Muscle layer of duodenum (tissue), 2 donors: ENCODE results near the gene ADCY7.

ENCODE experiments used
- H3K27ac ChIP-seq: one replicate; pipeline ENCODE4 v1.7.0; 2013; ENCODE audit warnings: mild to moderate bottlenecking, low read length
- H3K27me3 ChIP-seq: one replicate; pipeline ENCODE4 v1.7.0; 2013; ENCODE audit warnings: low read depth, mild to moderate bottlenecking, control low read depth, low read length
- H3K36me3 ChIP-seq, 2 donors: one replicate each; pipeline ENCODE4 v1.7.0; 2013; ENCODE audit warnings: low read length in 2 of 2, control low read depth in 1 of 2, mild to moderate bottlenecking in 1 of 2; ENCODE audit not compliant: insufficient read depth in 2 of 2, control insufficient read depth in 1 of 2
- H3K4me1 ChIP-seq, 2 donors: one replicate each; pipeline ENCODE4 v1.7.0; 2013; ENCODE audit warnings: low read length in 2 of 2, mild to moderate bottlenecking in 2 of 2, control low read depth in 1 of 2, moderate library complexity in 1 of 2; ENCODE audit not compliant: insufficient read depth in 2 of 2, control insufficient read depth in 1 of 2
- H3K4me3 ChIP-seq, 2 donors: one replicate each; pipeline ENCODE4 v1.7.0; 2013; ENCODE audit warnings: low read length in 2 of 2, low read depth in 1 of 2, mild to moderate bottlenecking in 1 of 2
- H3K9me3 ChIP-seq, 2 donors: one replicate each; pipeline ENCODE4 v1.7.0; 2013; ENCODE audit warnings: low read length in 2 of 2, control low read depth in 1 of 2, mild to moderate bottlenecking in 1 of 2; ENCODE audit not compliant: control insufficient read depth in 1 of 2
- donor health status: healthy.

ADCY7 gene

GRCh38 chr16:50288026-50288425, 21.7 kb downstream of the ADCY7 start:
- H3K4me1 ChIP-seq: peaks cover 7 to 15% of the 10 kb centered on the region in 2 donors
- H3K27ac ChIP-seq: no peak overlapping the region
- H3K4me3 ChIP-seq: no peak overlapping the region
- no peaks in the 10 kb centered on the region for H3K27me3 ChIP-seq
- no peaks in the 10 kb centered on the region for H3K9me3 ChIP-seq
- H3K36me3 ChIP-seq: peaks cover 0 to 3% of the 10 kb centered on the region in 2 donors

DNA sequence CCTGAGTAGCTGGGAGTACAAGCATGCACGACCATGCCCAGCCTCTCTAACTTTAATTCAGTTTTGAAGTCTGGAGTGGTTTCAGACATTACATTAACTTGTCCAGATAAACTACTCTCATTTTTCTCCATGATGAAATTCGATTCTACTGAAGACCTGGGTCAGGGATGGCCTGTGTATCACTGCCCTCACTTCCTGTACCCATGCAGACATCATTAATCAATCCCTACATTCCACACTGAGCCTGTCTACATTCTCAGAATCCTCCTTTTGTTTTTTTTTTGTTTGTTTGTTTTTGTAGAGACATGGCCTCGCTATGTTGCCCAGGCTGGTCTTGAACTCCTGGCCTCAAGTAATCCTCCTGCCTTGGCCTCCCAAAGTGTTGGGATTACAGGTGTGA, 22.6 kb downstream of the ADCY7 start:
- Histone ChIP-seq H3K36me3 (peaks cover 0 to 3% of the 10 kb centered on the region in 2 donors), H3K4me3 (no peak overlapping the region)

DNA sequence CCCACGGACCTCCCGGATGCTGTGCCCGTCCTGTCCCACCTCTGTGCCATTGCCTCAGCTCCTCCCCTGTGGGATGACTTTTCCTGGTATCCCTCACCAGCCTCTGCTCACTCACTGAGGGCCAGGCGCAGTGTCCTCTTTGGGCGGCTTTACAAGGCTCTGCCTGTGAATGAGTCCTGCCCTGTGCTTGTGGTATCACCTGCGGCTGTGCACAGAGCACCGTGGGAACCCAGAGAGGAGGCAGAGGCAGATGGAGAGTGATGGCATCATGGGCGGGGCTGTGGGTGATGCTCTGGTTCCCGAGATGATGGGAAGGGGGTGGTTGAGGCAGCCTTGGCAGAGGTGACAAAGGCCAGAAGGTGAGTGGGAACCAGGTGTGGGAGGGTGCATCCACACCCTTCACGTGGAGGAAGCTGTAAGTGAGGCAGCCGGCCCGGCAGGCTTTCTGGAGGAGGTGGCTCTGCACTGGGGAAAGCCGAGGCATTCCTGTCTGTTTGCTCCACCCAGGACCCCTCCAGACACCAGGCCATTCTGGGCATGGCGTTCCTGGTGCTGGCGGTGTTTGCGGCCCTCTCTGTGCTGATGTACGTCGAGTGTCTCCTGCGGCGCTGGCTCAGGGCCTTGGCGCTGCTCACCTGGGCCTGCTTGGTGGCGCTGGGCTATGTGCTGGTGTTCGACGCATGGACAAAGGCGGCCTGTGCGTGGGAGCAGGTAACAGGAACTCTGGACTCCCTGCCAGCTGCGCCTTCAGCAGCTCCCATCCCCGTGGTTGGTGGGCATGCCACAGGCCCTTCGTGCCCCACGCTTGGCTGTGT, 23.8 kb downstream of the ADCY7 start:
- Histone ChIP-seq H3K9me3 (no peaks in the 10 kb centered on the region), H3K27me3 (no peaks in the 10 kb centered on the region), H3K4me3 (no peak overlapping the region), H3K27ac (no peak overlapping the region), H3K36me3 (peaks cover 0 to 3% of the 10 kb centered on the region in 2 donors), H3K4me1 (peaks cover 0 to 3% of the 10 kb centered on the region in 2 donors)

More for the DNA sequence above, 22.6 kb downstream of the ADCY7 start:
- peaks cover 3 to 14% of the 10 kb centered on the region in 2 donors for H3K4me1 ChIP-seq
- H3K27me3 ChIP-seq: no peaks in the 10 kb centered on the region
- no peak overlapping the region for H3K27ac ChIP-seq
- no peaks in the 10 kb centered on the region for H3K9me3 ChIP-seq

GRCh38 chr16:50290856-50291255, 24.5 kb downstream of the ADCY7 start:
- Histone ChIP-seq H3K36me3 (peaks cover 0 to 3% of the 10 kb centered on the region in 2 donors), H3K27me3 (no peaks in the 10 kb centered on the region), H3K4me3 (no peak overlapping the region), H3K27ac (no peak overlapping the region), H3K9me3 (no peaks in the 10 kb centered on the region), H3K4me1 (no peaks in the 10 kb centered on the region)

- no peak overlapping the region for H3K4me3 ChIP-seq
- H3K4me1 ChIP-seq: no peaks in the 10 kb centered on the region
- H3K9me3 ChIP-seq: no peaks in the 10 kb centered on the region
- no peak overlapping the region for H3K27ac ChIP-seq
- H3K36me3 ChIP-seq: peaks cover 0 to 3% of the 10 kb centered on the region in 2 donors
- no peaks in the 10 kb centered on the region for H3K27me3 ChIP-seq
Measured at GRCh38 chr16:50291719-50292565, 25.6 kb downstream of the ADCY7 start.

DNA sequence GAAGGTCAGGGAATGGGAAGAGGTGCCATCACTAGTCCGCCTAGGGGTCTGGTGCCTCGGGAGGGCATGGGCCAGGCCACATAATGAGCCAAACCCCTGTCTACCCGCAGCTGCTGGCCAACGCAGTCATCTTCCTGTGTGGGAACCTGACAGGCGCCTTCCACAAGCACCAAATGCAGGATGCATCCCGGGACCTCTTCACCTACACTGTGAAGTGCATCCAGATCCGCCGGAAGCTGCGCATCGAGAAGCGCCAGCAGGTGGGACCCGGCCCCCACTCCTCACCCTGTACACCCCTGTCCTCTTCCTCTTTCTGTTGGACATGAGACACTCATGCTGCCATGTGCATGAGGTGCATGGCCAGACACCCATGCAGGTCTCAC, 26.2 kb downstream of the ADCY7 start:
- no peak overlapping the region for H3K4me3 ChIP-seq
- H3K9me3 ChIP-seq: no peaks in the 10 kb centered on the region
- H3K4me1 ChIP-seq: no peaks in the 10 kb centered on the region
- peaks cover 0 to 3% of the 10 kb centered on the region in 2 donors for H3K36me3 ChIP-seq
- H3K27me3 ChIP-seq: no peaks in the 10 kb centered on the region
- H3K27ac ChIP-seq: no peak overlapping the region

GRCh38 chr16:50293041-50293783, 26.9 kb downstream of the ADCY7 start:
- Histone ChIP-seq H3K4me3 (no peak overlapping the region), H3K27ac (no peak overlapping the region), H3K4me1 (no peaks in the 10 kb centered on the region), H3K27me3 (no peaks in the 10 kb centered on the region), H3K36me3 (peaks cover 0 to 3% of the 10 kb centered on the region in 2 donors), H3K9me3 (no peaks in the 10 kb centered on the region)

DNA sequence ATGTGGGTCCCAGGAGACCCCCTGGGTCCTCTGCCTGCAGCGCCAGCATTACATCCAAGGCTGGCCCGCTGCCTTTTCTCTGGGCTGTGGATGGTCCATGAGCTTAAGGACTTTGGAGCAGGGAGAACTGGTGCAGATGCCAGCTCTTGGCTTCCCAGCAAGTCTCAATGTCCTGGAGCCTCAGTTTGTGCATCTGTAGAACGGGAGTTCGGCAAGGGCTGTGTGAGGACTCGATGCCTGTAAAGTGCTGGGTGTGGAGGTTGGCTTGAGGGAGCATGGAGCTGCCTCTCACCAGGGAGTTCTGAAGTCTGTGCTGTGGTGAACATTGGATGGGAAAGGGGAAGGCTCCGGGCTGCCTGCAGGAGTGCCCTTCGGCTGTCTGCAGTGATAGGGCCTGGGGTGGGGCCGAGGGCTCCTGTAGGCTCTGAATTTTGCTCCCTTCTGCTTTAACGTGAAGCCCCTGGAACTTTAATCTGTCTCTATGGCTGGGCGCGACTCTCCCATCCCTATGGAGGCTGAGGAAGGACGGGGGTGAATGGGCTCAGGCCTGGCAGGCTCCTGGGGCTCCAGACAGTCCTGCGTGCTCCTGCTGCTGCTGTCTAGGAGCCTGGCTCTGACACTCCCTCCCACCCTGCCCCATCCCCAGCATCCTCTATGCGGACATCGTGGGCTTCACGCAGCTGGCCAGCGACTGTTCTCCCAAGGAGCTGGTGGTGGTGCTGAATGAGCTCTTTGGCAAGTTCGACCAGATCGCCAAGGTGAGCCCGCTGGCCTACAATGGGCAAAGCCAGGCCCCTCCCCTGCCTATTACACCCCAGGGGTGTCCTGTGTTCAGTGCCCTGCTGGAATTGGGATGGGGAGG, 27.9 kb downstream of the ADCY7 start:
- no peak overlapping the region for H3K4me3 ChIP-seq
- H3K36me3 ChIP-seq: peaks cover 0 to 3% of the 10 kb centered on the region in 2 donors
- H3K9me3 ChIP-seq: no peaks in the 10 kb centered on the region
- no peaks in the 10 kb centered on the region for H3K27me3 ChIP-seq
- H3K4me1 ChIP-seq: no peaks in the 10 kb centered on the region
- H3K27ac ChIP-seq: no peak overlapping the region

GRCh38 chr16:50294955-50295354, 28.6 kb downstream of the ADCY7 start:
- H3K4me3 ChIP-seq: no peak overlapping the region
- no peak overlapping the region for H3K27ac ChIP-seq
- no peaks in the 10 kb centered on the region for H3K27me3 ChIP-seq
- H3K36me3 ChIP-seq: peaks cover 0 to 3% of the 10 kb centered on the region in 2 donors
- H3K9me3 ChIP-seq: no peaks in the 10 kb centered on the region
- H3K4me1 ChIP-seq: no peaks in the 10 kb centered on the region

DNA sequence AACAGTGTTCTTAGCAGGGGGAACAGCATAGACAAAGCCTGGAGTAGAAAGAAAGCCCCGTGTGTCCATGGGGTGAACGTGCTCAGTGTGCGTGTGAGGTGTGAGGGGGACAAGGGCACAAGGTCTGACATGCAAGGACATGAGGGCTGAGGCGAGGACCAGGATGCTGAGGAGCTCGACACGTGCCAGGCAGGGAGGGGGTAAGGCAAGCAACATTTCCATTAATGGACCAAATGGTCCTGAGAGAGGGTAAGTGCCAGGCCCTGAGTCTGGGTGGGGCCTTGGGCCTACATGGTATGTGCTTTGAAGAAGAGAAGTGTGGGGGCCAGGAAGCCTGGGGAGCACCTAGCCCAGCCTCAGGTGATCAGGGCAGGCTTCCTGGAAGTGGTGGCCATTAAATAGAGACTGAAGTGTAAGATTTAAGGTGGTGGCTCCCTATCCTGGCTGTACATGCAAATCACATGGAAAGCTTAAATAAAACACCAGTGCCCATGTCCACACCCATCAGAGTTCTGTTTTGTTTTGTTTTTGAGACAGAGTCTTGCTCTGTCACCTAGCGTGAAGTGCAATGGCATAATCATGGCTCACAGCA, 29.3 kb downstream of the ADCY7 start:
- no peak overlapping the region for H3K27ac ChIP-seq
- H3K4me1 ChIP-seq: no peaks in the 10 kb centered on the region
- H3K4me3 ChIP-seq: no peak overlapping the region
- H3K36me3 ChIP-seq: peaks cover 0 to 4% of the 10 kb centered on the region in 2 donors
- H3K27me3 ChIP-seq: no peaks in the 10 kb centered on the region
- no peaks in the 10 kb centered on the region for H3K9me3 ChIP-seq
